ENCODE measurements around the gene ZNF574.
"Not testable (repeated sequence)": the region's sequence is repeated elsewhere in the genome, so short reads cannot be mapped to it uniquely, and the experiment has no call there.

ZNF574 gene

DNA sequence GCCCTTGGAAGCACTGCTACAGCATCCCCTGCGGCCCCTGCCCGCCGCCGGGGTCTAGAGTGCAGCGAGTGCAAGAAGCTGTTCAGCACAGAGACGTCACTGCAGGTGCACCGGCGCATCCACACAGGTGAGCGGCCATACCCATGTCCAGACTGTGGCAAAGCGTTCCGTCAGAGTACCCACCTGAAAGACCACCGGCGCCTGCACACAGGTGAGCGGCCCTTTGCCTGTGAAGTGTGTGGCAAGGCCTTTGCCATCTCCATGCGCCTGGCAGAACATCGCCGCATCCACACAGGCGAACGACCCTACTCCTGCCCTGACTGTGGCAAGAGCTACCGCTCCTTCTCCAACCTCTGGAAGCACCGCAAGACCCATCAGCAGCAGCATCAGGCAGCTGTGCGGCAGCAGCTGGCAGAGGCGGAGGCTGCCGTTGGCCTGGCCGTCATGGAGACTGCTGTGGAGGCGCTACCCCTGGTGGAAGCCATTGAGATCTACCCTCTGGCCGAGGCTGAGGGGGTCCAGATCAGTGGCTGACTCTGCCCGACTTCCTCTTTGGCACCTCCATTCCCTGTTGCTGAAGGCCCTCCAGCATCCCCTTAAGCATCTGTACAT lies 4.9 kb downstream of the ZNF574 start:
- DNase-seq = no peak

DNA sequence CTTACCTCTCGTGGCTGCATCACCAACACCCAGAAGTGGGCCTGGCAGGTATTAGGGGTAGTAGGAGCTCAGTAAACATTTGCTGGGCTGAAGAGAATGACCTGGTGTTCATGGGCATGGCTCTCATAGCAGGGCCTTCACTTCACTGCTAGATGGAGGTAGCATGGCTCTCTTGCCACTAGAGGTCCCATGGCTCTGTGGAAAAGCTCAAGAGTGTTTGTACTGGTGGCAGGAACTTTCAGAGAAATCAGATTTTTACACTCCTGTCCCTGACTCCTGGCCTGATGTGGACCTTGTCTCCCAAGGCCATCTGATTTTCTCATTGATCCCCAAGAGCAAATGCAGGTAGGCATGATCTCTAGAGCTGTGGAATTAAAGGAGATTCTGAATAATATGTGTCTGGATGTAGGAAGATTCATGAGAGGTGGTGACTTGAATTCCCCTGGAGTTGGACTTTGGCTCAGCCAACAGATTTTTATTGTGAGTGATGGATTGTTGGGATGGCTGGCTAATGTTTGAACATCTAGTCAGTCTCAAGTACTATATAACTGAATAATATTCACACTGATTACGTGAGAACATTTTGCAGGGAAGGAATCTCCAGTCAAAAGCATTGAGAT lies 5.7 kb downstream of the ZNF574 start:
- DNase-seq = no peak

DNA sequence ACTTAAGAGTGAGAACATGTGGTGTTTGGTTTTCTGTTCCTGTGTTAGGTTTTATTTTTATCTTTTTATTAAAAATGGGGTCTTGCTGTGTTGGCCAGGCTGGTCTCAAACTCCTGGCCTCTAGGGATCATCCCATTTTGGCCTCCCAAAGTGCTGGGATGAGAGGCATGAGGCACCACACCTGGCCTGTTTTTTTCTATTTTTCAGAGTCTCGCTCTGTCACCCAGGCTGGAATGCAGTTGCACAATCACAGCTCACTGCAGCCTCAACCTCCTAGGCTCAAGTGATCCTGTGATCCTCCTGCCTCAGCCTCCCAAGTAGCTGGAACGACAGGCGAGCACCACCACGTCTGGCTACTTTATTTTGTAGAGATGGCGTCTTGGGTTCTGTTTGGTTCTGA lies 7.6 kb downstream of the ZNF574 start:
- DNase-seq = no peak

DNA sequence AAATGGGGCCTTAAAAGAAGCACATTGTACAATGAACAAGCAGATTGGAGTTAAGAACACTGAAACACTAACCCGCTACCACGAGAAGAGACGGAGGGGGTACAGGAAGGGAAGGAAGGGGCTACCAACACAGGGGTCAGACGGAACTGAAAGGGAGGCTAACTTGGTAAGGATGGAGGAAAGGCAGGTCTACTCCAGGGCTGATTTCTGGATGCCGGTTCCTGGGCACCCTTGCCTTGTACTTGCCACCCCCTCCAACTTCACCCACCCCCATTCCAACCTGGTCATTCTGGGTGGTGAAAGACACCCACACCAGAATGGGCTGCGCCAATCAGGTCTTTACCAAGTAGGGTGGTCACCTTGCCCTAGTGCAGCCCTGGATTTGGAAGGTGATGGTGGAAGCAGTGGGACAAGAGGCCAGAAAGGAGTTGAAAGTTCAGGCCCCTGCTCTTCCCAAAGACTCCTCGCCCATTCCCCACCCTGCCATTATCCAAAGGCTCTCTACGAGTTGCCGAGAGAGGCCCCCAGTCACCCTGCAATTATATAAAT lies 10.3 kb downstream of the ZNF574 start:
- no peak for DNase-seq

GRCh38 chr19:42086770-42087550 lies 11.0 kb downstream of the ZNF574 start:
- DNase-seq = no peak

GRCh38 chr19:42088471-42089190 lies 12.7 kb downstream of the ZNF574 start:
- no peak for DNase-seq

DNA sequence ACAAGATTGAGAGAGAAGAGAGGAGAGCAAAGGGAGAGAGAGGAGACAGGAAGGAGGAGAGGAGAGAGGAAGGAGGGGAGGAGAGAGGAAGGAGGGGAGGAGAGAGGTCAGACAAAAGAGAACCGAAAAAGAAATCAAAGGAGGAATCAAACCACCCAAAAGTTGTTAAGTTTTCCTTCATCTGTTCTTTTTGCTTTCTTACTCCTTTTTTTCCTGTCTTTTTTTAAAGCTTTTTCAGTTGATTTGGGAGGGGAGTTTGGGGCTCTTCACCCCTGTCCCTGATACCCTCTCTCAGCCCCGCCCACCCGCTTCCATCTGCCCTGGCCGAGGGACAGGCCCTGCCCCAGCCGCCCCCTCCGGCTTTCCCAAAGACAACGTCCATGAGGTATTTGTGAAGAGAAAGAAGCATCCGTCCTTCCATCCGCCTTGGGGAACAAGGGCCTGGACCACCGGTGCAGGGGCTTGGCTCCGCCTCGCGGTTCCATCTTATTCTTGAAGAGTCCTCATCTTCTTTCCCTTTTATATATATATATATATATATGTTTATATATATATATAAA lies 13.3 kb downstream of the ZNF574 start:
- no peak for DNase-seq

DNA sequence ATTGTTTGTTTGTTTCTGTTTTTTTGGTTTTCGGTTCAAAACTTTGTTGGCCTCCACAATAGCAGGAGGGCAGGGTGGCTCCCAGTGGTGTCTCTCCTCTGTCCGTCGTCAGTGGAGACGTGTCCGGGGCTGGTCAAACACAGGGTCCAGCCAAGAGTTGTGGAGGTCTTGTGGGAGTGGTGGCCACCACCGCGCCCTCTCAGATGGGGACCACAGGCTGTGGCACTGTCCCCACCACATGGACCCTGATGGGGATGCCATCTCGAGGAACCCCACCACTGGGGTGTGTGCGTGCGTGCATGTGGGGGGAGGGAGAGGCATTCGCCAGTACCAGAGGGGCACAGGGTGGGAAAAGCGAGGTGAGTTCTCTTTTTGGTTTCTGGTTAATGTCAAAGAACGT lies 13.8 kb downstream of the ZNF574 start:
- no peak for DNase-seq

DNA sequence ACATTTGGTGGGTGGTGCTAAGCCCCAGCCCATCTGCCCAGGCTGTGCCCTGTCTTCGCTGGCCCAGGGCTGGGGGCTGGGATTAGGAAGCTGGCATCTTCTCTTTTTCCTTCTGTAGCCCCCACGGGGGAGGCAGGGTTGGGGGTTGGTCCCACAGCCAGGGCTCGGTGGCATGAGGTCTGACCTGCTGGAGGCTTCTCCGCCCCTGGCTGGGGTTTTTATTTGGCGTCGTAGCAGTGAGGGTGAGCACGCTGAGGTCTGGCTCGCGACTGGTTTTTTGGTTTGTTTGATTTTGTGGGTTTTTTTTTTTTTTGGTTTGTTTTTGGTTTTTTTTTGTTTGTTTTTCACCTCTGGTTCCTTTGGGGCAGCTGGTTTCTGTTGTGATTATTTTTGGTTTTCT lies 14.7 kb downstream of the ZNF574 start:
- no peak for DNase-seq

DNA sequence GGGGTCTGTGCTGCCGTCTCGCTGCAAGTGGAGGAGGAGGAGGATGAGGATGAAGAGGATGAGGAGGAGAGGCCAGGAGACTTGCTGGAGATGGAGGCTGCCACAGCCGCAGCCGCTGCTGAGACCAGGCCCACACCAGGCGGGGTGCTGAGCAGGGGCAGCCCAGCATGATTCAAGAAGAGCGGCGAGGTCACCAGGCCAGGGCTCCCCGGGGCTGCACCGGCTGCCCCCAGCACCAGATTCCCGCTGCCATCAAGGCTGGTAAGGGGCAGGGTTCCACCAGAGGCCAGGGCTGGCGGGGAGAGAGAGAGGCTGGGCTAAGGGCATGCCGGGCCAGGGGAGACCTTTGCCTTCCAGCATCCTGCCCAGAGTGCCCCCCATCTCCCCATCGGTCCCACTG lies 15.3 kb downstream of the ZNF574 start:
- no peak for DNase-seq

DNA sequence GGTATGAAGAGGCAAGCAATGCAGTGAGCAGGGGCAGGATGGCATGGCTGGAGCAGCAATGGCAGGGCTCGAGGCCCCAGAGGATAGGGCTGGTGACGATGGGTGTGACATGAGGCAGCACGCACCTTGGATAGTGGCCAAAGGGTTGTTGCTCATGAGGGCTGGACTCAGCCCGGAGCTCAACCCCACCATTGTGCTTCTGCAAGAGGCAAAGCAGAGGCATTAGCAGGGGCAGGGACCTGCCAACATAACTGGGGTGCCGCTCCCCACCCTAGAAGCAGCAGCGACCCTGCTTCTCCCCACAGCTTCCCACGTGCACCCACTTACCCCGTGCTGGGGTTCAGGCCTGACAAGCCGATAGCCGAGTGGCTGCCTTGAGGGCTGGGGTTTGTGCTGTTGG lies 15.8 kb downstream of the ZNF574 start:
- no peak for DNase-seq

DNA sequence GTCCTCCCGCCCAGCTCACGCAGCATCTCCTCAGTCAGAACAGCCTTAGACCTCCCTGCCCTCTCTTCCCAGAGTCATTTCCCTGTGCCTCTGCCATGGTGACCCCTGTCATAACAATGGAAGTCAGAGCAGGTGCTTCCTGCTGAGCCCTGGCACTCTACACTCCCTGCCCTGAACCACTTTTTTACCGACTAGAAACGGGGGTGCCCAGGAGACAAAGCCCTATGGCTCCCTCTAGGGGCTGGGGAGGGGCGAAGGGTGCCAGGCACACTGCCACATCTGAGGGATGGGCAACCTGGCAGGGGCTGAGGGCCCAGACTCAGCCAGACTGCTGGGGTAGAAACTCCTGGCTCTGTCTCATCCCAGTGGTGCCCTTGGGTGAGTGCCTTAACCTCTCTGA lies 16.4 kb downstream of the ZNF574 start:
- peak; percentile 16 for DNase-seq

DNA sequence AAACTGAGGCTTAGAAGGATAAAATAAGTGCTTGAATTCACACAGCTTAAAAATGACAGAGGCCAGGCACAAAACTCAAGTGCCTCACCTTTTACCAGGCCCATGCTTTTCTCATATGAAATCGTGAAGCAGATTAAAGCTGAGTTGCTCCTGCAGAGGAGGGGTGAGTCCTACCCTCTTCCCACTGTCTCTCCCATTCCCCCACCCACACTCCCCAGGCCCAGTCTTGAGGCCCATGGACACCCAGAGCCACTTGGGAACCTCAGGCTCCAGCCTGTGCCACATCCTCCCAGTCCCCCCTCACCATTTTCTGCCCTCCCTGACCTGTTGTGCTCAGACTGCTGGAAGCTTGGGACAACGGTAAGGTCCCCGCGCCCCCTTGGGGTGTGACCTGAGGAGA lies 17.5 kb downstream of the ZNF574 start:
- no peak for DNase-seq

- no peak for DNase-seq
Observed at GRCh38 chr19:42093926-42094325, 18.0 kb downstream of the ZNF574 start.

DNA sequence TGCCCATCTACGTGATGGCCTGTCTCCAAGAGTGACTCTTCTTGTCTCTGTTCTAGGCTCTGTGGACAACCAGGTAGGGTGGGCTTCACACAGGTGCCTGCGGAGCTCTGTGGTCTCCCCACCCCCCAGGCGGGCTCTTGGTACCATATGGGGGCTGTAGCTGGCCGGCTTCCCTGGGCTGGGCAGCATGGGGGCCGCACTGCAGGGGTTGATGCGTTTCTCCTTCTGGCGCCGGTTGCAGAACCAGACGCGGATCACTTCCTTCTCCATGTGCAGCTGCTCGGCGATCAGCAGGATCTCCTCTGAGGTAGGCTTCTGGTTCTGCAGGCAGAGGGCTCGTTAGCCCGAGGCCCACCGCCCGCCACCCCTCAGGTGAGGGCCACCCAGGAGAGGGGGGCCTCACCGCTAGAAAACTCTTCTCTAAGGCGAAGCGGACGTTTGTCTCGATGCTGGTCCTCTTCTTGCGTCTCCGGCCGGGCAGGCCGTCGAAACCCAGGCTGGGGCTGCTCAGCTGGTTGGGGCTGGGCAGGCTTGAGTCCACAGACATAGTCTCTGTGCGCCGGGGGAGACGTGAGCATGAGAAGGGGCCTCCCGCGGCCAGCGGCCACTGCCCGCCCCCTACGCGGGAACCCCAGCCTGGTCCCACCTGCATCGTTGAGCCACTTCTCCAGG lies 19.3 kb downstream of the ZNF574 start:
- DNase-seq = no peak

- no peak for DNase-seq
Observed at GRCh38 chr19:42095814-42096230, 19.9 kb downstream of the ZNF574 start.

DNA sequence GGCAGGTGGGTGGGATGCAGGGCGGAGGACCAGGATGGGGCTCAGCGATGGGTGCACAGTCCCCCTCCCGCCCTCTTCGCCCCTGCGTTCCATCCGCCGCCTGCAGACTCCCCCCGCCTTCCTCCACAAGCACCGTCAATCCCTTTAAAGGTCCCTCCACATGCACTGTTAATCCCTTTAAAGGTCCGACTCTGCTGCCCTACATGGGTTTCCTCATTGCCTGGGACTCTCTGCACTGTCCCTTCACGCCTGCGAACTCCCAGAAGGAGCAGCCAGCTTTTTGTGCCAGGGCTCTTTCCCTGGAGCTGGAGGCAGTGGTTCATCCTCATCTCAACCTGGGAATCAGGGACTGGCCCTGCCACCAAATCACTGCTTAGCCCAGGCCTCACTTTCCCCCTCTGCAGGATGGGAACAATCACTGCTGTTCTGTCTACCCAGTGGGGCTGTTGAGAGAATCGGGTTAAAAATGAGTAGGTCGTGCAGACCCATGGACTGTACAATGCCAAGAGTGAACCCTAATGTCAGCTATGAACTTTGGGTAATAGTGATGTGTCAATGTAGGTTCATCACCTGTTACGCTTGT lies 20.4 kb downstream of the ZNF574 start:
- no peak for DNase-seq

DNA sequence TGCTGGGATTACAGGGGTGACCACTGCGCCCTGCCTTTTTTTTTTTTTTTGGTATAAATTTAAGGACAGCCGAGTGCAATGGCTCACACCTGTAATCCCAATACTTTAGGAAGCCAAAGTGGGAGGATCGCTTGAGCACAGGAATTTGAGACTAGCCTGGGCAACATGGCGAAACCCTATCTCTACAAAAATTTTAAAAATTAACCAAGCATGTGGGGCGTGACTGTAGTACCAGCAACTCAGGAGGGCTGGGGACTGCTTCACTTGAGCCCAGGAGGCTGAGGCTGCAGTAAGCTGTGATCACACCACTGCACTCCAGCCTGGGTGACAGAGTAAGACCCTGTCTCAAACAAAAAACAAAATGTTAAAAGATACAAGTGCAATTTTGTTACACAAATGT lies 21.5 kb downstream of the ZNF574 start:
- no peak for DNase-seq

- DNase-seq = no peak
Observed at GRCh38 chr19:42098781-42099180, 22.8 kb downstream of the ZNF574 start.

DNA sequence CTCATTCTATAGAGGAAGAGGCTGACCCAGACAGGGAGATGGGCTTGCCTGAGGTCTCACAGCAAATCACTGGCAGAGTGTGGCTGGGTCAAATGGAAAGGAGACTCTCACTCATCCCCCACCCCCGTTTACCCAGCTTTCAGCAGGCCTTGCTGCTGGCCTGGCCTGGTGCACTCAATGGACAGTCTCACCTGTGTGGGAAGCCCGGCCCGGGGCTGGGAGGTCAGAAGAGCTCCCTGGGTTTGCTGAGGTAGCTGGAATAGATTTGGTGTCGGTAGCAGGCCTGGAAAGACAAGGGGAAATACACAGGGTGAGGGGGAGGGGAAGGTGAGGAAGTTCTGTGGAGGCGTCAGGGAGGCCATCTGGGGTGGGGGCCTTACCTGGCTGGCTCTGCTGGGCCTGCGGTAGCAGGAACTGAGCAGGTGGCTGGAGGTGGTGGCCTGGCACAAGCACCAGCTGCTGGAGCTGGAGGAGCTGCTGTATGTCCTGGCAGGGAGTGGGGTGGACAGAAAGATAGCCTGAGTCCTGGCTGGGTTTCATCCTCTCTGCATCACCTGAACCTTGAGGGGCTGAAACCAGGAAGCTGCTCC lies 23.5 kb downstream of the ZNF574 start:
- DNase-seq = no peak

DNA sequence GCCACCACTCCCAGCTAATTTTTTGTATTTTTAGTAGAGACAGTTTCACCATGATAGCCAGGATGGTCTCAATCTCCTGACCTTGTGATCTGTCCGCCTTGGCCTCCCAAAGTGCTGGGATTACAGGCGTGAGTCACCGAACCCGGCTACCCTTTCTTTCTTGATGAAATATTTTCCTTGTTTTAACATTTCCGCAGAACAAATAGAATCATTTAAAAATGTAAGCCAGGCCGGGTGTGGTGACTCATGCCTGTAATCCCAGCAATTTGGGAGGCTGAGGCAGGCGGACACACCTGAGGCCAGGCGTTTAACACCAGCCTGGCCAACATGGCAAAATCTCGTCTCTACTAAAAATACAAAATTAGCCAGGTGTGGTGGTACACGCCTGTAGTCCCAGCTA lies 24.3 kb downstream of the ZNF574 start:
- DNase-seq = not testable (repeated sequence)

DNA sequence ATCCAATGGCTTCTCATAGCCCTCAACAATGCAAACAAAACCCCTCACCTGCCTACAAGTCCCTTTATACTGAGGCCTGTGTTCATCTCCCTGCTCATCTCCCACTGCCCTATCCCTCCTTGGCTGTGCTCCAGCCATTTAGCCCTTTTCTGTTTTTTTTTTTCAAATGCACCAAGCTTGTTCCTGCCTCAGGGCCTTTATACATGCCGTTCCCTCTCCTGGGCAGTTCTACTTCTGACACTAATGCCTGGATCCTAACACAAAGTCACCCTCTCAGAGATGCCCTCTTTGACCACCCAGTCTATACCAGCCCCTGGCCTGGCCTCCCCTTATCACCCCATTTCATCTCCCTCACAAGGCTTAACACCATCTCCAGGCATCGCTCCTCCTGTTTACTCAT lies 26.9 kb downstream of the ZNF574 start:
- DNase-seq = no peak

Data from activated effector memory CD4-positive, alpha-beta T cell treated with Interleukin-2 at 50 U/mL for 16 hours (primary cell).